GM19395 (cell line): ENCODE measurements around the gene BDP1.
"Not testable (repeated sequence)": the region's sequence is repeated elsewhere in the genome, so short reads cannot be mapped to it uniquely, and the experiment has no call there.

Experiments
- ATAC-seq: cut with Tn5 transposase; IDR thresholded peaks from one replicate; pipeline ENCODE4 v1.9.1; 2021; ENCODE audit warnings: mild to moderate bottlenecking, moderate library complexity; ENCODE audit not compliant: unreplicated experiment

The BDP1 gene

DNA sequence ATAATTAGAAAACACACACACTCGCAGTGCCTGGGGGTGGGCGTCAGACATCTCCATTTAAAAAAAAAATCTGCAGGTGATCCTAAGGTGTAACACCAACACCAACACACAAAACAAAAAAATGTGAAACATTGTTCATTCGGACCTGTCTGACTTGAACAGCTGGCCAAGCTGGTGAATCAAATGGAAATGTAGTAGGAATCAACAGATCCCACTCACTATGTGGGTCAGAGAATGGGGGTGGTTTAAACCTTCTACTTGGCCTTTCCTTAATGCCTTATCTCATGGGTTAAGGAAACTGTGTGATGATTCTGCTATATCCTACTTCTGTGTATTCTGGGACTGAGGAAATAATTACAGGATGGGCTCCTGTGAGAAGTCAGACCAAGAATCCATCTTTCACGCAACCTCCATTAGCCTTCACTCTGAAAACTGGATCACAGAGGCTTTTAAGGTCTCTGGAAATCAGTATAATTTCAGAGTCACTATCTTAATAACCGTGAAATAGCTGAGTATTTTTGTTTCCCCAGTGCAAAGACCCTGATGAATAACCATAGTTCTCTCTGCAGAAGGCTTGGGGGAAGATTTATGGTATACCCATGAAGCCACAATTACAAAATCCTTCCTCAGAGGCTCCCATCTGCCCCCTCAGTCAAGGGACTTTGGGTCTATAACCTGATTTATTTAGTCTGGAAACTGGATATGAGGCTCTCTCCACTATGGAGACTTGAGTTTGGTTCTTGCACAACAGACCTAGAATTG lies 114.5 kb downstream of the BDP1 start:
- no peak for ATAC-seq

DNA sequence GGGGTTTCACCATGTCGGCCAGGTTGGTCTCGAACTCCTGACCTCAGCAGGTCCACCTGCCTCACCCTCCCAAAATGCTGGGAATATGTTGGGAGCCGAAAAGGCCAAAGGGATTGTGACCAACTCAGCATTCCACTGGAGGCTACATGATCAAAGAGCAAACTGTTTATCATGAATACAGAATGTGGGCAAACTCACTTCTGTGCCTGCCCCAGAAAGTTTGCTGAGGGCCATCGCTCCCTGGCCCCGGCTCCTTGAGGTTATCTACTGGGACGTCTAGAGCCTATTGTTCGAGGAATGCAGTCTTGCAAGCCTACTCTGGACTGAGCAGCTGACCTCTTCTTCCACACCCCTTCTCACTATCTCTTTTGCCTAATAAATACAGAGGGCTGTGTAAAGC lies 116.4 kb downstream of the BDP1 start:
- not testable (repeated sequence) for ATAC-seq

DNA sequence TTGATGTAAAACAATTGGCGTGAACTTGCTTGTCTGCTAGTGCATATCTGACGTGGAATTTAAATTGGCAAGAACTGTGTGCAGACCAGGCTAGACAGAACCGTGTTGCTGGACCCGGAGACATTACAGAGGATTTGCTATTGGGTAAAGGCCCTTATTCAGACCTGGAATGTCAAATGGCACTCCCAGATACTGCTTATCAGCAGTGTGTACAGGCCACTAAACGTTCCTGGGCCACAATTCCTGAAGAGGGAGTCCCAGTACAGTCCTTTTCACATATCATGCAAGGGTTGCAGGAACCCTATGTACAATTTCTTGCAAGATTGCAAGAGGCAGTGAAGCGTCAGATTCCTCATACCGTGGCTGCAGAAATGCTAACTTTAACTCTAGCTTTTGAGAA lies 118.1 kb downstream of the BDP1 start:
- no peak for ATAC-seq

DNA sequence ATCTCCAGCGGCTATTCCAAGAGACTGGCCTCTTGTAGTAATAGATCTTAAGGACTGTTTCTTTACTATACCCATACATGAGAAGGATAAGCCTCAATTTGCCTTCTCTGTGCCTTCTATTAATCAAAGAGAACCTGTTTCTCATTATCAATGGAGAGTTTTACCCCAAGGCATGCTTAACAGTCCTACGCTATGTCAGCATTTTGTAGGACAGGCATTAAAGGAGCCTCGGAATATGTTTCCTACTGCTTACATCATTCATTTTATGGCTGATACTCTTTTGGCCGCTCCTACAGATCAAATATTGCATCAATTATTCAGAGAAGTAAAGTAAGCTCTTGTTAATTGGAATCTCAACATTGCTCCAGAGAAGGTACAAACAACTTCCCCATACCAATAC lies 120.1 kb downstream of the BDP1 start:
- ATAC-seq = not testable (repeated sequence)

DNA sequence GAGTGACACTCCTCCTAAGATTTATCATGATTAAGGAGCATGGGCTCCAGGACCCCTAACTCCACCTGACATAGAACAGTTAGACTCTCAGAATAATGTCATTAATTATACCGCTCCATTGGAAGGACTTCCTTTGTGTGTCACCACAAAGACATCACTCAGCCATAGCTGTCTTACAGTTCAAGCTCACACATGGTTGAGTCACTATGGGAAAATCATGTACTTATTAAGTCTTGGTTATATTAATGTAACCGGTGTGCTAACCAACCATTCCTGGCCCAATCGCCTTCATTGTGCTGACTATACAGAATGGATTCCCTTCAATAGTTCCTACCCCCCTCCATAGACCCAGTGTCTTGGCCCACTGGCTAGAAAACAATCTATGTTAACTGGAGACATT lies 120.8 kb downstream of the BDP1 start:
- ATAC-seq = no peak

- ATAC-seq = not testable (repeated sequence)
Measured at GRCh38 chr5:71577839-71578238, 122.4 kb downstream of the BDP1 start.

GRCh38 chr5:71582945-71583584 lies 127.6 kb downstream of the BDP1 start:
- no peak for ATAC-seq

DNA sequence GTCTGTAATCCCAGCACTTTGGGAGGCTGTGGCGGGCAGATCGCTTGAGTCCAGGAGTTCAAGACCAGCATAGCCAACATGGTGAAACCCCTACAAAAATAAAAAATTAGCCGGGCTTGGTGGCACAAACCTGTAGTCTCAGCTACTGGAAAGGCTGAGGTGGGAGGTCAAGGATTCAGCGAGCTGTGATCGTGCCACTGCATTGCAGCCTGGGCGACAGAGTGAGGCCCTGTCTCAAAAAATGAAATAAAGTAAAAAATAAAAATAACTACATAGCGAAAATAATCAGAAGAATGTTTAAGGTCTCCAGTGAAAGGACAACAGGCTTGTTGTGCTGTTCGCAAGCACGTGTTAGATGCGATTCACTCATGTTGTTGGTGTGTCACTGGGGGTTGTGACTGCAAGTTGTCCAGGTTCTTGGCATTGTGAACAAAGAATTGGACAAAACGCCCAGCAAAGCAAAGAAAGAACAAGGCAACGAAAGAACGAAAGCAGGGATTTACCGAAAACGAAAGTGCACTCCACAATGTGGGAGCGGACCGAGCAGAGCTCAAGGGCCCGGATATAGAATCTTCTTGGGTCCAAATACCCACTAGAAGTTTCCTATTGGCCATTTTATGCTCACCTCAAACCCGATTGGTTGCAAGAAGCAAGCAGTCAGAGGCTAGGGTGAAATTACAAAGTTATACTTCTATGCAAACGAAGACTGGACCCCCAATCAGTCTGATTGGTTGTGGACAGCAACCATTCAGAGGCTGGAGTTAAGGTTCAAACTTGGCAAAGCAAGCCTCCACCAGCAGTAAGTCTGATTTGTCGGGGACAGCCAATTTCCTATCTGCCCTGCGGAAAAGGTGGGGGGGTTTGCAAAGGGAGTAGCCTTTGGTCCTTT lies 130.8 kb downstream of the BDP1 start:
- peak; percentile 21 for ATAC-seq

- ATAC-seq = peak; percentile 98
Measured at GRCh38 chr5:71586941-71587765, 131.7 kb downstream of the BDP1 start, which contains the start of gene MCCC2. Gene MCCC2, plus strand, starts transcription at chr5:71587340. Its CDS starts 86 bp downstream, at chr5:71587426.

GRCh38 chr5:71587766-71588532 lies 132.5 kb downstream of the BDP1 start:
- peak; percentile 9 for ATAC-seq

- no peak for ATAC-seq
Measured at GRCh38 chr5:71588533-71588885, 133.1 kb downstream of the BDP1 start.

GRCh38 chr5:71589903-71590302 lies 134.5 kb downstream of the BDP1 start:
- ATAC-seq = no peak

- ATAC-seq = no peak
Measured at GRCh38 chr5:71591100-71591499, 135.6 kb downstream of the BDP1 start.

GRCh38 chr5:71596169-71596568 lies 140.7 kb downstream of the BDP1 start:
- no peak for ATAC-seq

GRCh38 chr5:71597001-71597400 lies 141.6 kb downstream of the BDP1 start:
- no peak for ATAC-seq

DNA sequence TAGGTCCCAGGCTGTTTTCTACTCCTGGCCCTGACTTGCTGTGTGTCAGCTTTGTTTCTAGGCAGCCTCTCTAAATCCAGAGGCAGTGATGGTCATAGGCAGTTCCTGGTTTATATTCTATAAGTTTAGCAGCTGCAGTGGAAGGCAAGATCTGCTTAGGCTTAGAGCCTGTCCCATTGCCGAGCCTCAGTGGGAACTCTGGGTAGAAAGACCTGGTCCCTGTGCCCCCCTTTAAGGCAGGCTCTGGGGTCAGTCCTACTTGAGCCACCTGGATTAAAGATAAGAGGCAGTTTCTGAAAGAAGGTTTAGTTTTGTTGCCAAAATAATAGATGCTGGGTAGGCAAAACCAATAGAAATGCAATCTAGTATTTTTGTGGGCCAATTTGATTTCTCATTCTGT lies 145.3 kb downstream of the BDP1 start:
- ATAC-seq = no peak

DNA sequence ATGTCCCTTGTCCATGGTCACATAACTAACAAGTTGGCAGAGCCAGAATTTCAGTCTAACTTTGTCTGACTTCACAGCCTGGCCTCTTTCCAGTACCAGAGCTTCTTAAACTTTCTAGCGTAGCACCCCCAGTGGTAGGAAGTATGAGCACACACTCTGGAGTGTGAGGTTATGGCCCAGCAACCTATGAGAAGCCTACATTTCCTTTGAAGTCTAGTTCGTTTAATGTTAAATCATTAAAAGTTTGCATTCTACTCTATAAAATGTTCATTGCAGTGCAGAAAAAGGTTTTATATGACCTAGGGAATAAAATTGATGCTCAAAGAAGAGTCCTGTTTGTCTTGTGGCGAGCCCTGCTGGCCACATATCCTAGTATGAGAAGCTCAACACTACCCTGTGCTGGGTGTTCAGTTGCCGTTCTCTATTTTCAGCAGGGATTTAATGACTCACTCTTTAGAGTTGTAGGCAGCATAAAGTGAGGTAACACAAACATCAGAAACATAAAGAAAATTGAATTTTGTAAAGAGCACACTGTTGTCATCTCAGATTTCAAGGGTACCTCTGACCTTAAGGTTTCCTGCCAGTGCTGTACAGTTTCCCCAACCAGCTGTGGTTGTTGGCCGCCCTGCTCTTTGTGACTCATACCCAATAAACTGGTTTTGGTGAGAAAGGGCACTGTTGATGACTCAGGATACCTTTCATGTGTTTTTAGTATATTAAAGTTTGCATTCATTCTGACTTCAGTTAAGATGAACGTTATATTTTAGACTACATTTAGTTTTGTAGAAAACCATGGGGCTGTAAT lies 146.0 kb downstream of the BDP1 start:
- ATAC-seq = peak; percentile 91

GRCh38 chr5:71609916-71610315 lies 154.5 kb downstream of the BDP1 start:
- ATAC-seq = not testable (repeated sequence)

DNA sequence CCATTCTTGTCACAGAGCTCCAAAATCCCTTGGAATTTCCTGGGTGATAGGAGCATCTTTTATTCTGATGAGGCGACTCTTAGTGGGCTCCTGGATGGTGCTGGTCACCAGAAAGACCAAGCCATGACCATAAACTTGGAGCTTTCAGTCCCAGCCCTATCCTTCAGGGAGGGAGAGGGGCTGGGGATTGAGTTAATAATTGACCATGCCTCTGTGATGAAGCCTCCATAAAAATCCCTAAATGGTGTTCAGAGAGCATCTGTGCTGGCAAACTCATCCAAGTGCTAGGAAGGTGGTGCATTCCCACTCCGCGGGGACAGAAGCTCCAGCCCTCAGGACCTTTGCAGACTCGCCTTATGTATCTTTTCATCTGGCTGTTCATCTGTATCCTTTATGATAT lies 160.4 kb downstream of the BDP1 start:
- ATAC-seq = no peak
